ENCODE results near the gene CASP6.

- no peak for TF ChIP-seq EZH2 (IDR thresholded peaks at IDR 0.05; ENCODE audit: borderline replicate concordance, low read depth, low read length, poor library complexity, severe bottlenecking)
- TF ChIP-seq, protein P1, sequence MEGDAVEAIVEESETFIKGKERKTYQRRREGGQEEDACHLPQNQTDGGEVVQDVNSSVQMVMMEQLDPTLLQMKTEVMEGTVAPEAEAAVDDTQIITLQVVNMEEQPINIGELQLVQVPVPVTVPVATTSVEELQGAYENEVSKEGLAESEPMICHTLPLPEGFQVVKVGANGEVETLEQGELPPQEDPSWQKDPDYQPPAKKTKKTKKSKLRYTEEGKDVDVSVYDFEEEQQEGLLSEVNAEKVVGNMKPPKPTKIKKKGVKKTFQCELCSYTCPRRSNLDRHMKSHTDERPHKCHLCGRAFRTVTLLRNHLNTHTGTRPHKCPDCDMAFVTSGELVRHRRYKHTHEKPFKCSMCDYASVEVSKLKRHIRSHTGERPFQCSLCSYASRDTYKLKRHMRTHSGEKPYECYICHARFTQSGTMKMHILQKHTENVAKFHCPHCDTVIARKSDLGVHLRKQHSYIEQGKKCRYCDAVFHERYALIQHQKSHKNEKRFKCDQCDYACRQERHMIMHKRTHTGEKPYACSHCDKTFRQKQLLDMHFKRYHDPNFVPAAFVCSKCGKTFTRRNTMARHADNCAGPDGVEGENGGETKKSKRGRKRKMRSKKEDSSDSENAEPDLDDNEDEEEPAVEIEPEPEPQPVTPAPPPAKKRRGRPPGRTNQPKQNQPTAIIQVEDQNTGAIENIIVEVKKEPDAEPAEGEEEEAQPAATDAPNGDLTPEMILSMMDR (conservative IDR thresholded peaks at IDR 0.05; ENCODE audit: low read depth, low read length) = no peak
Measured at GRCh38 chr4:109719604-109720003, 16.4 kb upstream of the CASP6 start.

Measured in A673 (cell line).